ENCODE results near the gene HEG1. TPM values are rescaled to one million over a fixed set of nuclear protein-coding genes. Genes with fewer than 3 reads are reported as not detected.

The HEG1 gene
- total RNA-seq, 1 experiment from 2014 or later = 69.8 TPM

DNA sequence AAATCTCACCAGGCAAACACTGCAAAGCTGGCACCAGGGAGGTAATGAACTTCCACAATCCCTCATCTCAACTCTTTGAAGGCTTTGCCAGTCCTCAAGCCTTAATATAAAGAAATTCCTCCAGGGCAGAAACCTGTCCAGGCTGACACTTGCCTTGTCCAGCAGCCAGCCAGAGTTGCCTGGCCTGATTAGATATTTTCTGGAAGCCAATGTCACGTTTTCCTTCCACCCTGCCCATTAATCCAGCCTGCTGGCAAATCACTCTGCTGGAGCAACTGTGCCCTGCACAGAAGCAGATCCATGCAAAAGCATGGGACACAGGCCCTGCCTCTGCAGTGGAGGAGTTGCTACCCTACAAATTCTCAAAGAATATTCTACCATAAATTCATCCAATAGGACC, 56.5 kb downstream of the HEG1 start:
- no peak overlapping the region for H3K27ac Mint-ChIP-seq (ENCODE audit: unreplicated experiment)
- peaks cover 29% of the 10 kb centered on the region for H3K4me1 ChIP-seq
- CTCF ChIA-PET = no interaction called here
- H3K27me3 ChIP-seq (replicated peaks; ENCODE audit: control insufficient read depth, insufficient read depth, low read length) = no peaks in the 10 kb centered on the region
- TF ChIP-seq CTCF (IDR thresholded peaks at IDR 0.05; ENCODE audit: insufficient read depth in 1 of 2, low read depth in 1 of 2, low read length in 1 of 2, severe bottlenecking in 1 of 2, unreplicated experiment in 1 of 2) = no peak
- H3K27me3 Mint-ChIP-seq (ENCODE audit: insufficient read depth, unreplicated experiment) = no peaks in the 10 kb centered on the region
- DNase-seq = no peak
- POLR2A ChIA-PET = no interaction called here
- H3K36me3 ChIP-seq (ENCODE audit: control insufficient read depth, insufficient read depth, low read length) = peaks cover 2% of the 10 kb centered on the region; the same call in 1 of the 2 replicates
- H3K4me3 ChIP-seq (ENCODE audit: low read depth, low read length) = no peak overlapping the region
- intact Hi-C loops (cut with micrococcal nuclease; ENCODE audit: unreplicated experiment) = loop anchor here (5.0 to 10.0 kb wide), 3 partner anchors 153 to 585 kb away; no protein-coding TSS in a partner anchor
- H3K4me3 Mint-ChIP-seq (ENCODE audit: unreplicated experiment) = no peak overlapping the region
- no TSS peak for BruUV-seq (replicated peaks)
- H3K4me1 Mint-ChIP-seq (ENCODE audit: low read depth, unreplicated experiment) = peaks cover 20% of the 10 kb centered on the region
- no peaks in the 10 kb centered on the region for H3K9me3 Mint-ChIP-seq (ENCODE audit: unreplicated experiment)
- no peaks in the 10 kb centered on the region for H3K9me3 ChIP-seq
- H3K36me3 Mint-ChIP-seq (ENCODE audit: insufficient read depth, unreplicated experiment) = peaks cover 93% of the 10 kb centered on the region

- no TSS peak for BruUV-seq (replicated peaks)
- Histone ChIP-seq H3K4me3 (ENCODE audit: low read depth, low read length) (no peak overlapping the region), H3K27me3 (replicated peaks; ENCODE audit: control insufficient read depth, insufficient read depth, low read length) (no peaks in the 10 kb centered on the region), H3K36me3 (ENCODE audit: control insufficient read depth, insufficient read depth, low read length) (peaks cover 2% of the 10 kb centered on the region; the same call in 1 of the 2 replicates), H3K4me1 (peaks cover 19% of the 10 kb centered on the region), H3K9me3 (no peaks in the 10 kb centered on the region)
- Mint-ChIP-seq H3K27ac (ENCODE audit: unreplicated experiment) (no peak overlapping the region), H3K36me3 (ENCODE audit: insufficient read depth, unreplicated experiment) (peaks cover 93% of the 10 kb centered on the region), H3K4me3 (ENCODE audit: unreplicated experiment) (no peak overlapping the region), H3K27me3 (ENCODE audit: insufficient read depth, unreplicated experiment) (no peaks in the 10 kb centered on the region), H3K9me3 (ENCODE audit: unreplicated experiment) (no peaks in the 10 kb centered on the region), H3K4me1 (ENCODE audit: low read depth, unreplicated experiment) (peaks cover 9% of the 10 kb centered on the region)
- intact Hi-C loops (cut with micrococcal nuclease; ENCODE audit: unreplicated experiment) = loop anchor here (5.0 to 10.0 kb wide), 3 partner anchors 154 to 587 kb away; no protein-coding TSS in a partner anchor
- ChIA-PET POLR2A (no interaction called here), CTCF (no interaction called here)
- TF ChIP-seq CTCF (IDR thresholded peaks at IDR 0.05; ENCODE audit: insufficient read depth in 1 of 2, low read depth in 1 of 2, low read length in 1 of 2, severe bottlenecking in 1 of 2, unreplicated experiment in 1 of 2) = no peak
- DNase-seq = no peak
Observed at GRCh38 chr3:124998247-124998630, 57.6 kb downstream of the HEG1 start.

GRCh38 chr3:124997303-124998246, 58.2 kb downstream of the HEG1 start:
- Mint-ChIP-seq H3K4me1 (ENCODE audit: low read depth, unreplicated experiment) (peaks cover 2% of the 10 kb centered on the region), H3K27ac (ENCODE audit: unreplicated experiment) (no peak overlapping the region), H3K36me3 (ENCODE audit: insufficient read depth, unreplicated experiment) (peaks cover 88% of the 10 kb centered on the region), H3K27me3 (ENCODE audit: insufficient read depth, unreplicated experiment) (no peaks in the 10 kb centered on the region), H3K9me3 (ENCODE audit: unreplicated experiment) (no peaks in the 10 kb centered on the region), H3K4me3 (ENCODE audit: unreplicated experiment) (no peak overlapping the region)
- DNase-seq = no peak
- ChIA-PET POLR2A (no interaction called here), CTCF (no interaction called here)
- no peak for TF ChIP-seq CTCF (IDR thresholded peaks at IDR 0.05; ENCODE audit: insufficient read depth in 1 of 2, low read depth in 1 of 2, low read length in 1 of 2, severe bottlenecking in 1 of 2, unreplicated experiment in 1 of 2)
- Histone ChIP-seq H3K4me3 (ENCODE audit: low read depth, low read length) (no peak overlapping the region), H3K9me3 (no peaks in the 10 kb centered on the region), H3K4me1 (peaks cover 12% of the 10 kb centered on the region), H3K36me3 (ENCODE audit: control insufficient read depth, insufficient read depth, low read length) (peaks cover 2% of the 10 kb centered on the region; the same call in 1 of the 2 replicates), H3K27me3 (replicated peaks; ENCODE audit: control insufficient read depth, insufficient read depth, low read length) (no peaks in the 10 kb centered on the region)
- intact Hi-C loops (cut with micrococcal nuclease; ENCODE audit: unreplicated experiment) = loop anchor here (5.0 to 10.0 kb wide), 3 partner anchors 155 to 587 kb away; no protein-coding TSS in a partner anchor
- no TSS peak for BruUV-seq (replicated peaks)

Data from Caco-2 (cell line).